HEK293 (cell line): ENCODE measurements around the gene CLEC4E.

ENCODE experiments used
- CTCF ChIA-PET: fragments of 350-600 bp; formaldehyde crosslinking; extraction: SDS; loops from one replicate; lab custom pipeline; 2021; ENCODE audit warnings: antibody characterized with exemption; lab: Yijun Ruan, JAX
- POLR2A ChIA-PET: fragments of 300-600 bp; formaldehyde crosslinking; extraction: SDS; loops from one replicate; lab custom pipeline; 2020; ENCODE audit warnings: antibody characterized with exemption, inconsistent platforms; lab: Yijun Ruan, JAX
- H3K27ac ChIP-seq: fragments of 200-500 bp; sonication (Bioruptor generic); 2 replicates; pipeline ENCODE4 v1.5.1; 2014; ENCODE audit warnings: low read depth, low read length, control low read depth, inconsistent platforms; ENCODE audit errors: extremely low read depth
- H3K36me3 ChIP-seq, 2 experiments: fragments of 200-500 bp in 1 of 2; sonication (Bioruptor generic) in 1 of 2; 1 replicate in 1 of 2; 2 replicates in 1 of 2; pipeline ENCODE4 v1.5.1; 2014 to 2017; ENCODE audit warnings: inconsistent platforms in 2 of 2, low read length in 2 of 2; ENCODE audit not compliant: control insufficient read depth in 2 of 2, insufficient read depth in 1 of 2
- H3K4me1 ChIP-seq: fragments of 200-500 bp; sonication (Bioruptor generic); 2 replicates; pipeline ENCODE4 v1.5.1; 2014; ENCODE audit warnings: mild to moderate bottlenecking, low read length, inconsistent platforms; ENCODE audit not compliant: control insufficient read depth, insufficient read depth
- H3K4me3 ChIP-seq: 2 replicates; pipeline ENCODE4 v1.5.1; 2011; ENCODE audit warnings: low read depth, mild to moderate bottlenecking, control low read depth, low read length, moderate library complexity
- H3K9me3 ChIP-seq: fragments of 200-500 bp; sonication (Bioruptor generic); 2 replicates; pipeline ENCODE4 v1.5.1; 2014; ENCODE audit warnings: low read depth, low read length, inconsistent platforms; ENCODE audit not compliant: control insufficient read depth, insufficient read depth
- ATF2 ChIP-seq: fragments of 450-650 bp; formaldehyde crosslinking; IDR thresholded peaks from 2 replicates; pipeline ENCODE4 v1.5.1; 2016; ENCODE audit warnings: missing biosample characterization, missing genetic modification characterization, low read depth
- BCL11A ChIP-seq: fragments of 450-650 bp; formaldehyde crosslinking; IDR thresholded peaks from 2 replicates; pipeline ENCODE4 v1.5.1; 2016; ENCODE audit warnings: low read depth, missing biosample characterization, missing genetic modification characterization
- CTCF ChIP-seq: fragments of 450-650 bp; formaldehyde crosslinking; IDR thresholded peaks from 2 replicates; pipeline ENCODE4 v1.5.1; 2016; ENCODE audit warnings: missing biosample characterization, missing genetic modification characterization
- GFI1B ChIP-seq: fragments of 450-650 bp; formaldehyde crosslinking; IDR thresholded peaks from 2 replicates; pipeline ENCODE4 v1.5.1; 2016; ENCODE audit warnings: missing biosample characterization, missing genetic modification characterization
- KLF17 ChIP-seq: fragments of 450-650 bp; formaldehyde crosslinking; IDR thresholded peaks from 2 replicates; pipeline ENCODE4 v1.5.1; 2016; ENCODE audit warnings: missing biosample characterization, missing genetic modification characterization
- KLF9 ChIP-seq: fragments of 450-650 bp; formaldehyde crosslinking; IDR thresholded peaks from 2 replicates; pipeline ENCODE4 v1.5.1; 2016; ENCODE audit warnings: missing biosample characterization, missing genetic modification characterization, low read depth
- MYNN ChIP-seq: fragments of 450-650 bp; formaldehyde crosslinking; IDR thresholded peaks from 2 replicates; pipeline ENCODE4 v1.5.1; 2016; ENCODE audit warnings: missing biosample characterization, missing genetic modification characterization, borderline replicate concordance
- RBAK ChIP-seq: fragments of 450-650 bp; formaldehyde crosslinking; IDR thresholded peaks from 2 replicates; pipeline ENCODE4 v1.5.1; 2016; ENCODE audit warnings: missing biosample characterization, missing genetic modification characterization
- SCRT2 ChIP-seq: fragments of 450-650 bp; formaldehyde crosslinking; IDR thresholded peaks from 2 replicates; pipeline ENCODE4 v1.5.1; 2016; ENCODE audit warnings: missing biosample characterization, missing genetic modification characterization
- SETDB1 ChIP-seq: IDR thresholded peaks from one replicate; pipeline ENCODE4 v1.6.1; 2017; ENCODE audit warnings: mild to moderate bottlenecking, low read length, moderate library complexity, mixed read lengths; ENCODE audit not compliant: insufficient read length
- YY2 ChIP-seq: fragments of 450-650 bp; formaldehyde crosslinking; IDR thresholded peaks from 2 replicates; pipeline ENCODE4 v1.5.1; 2016; ENCODE audit warnings: missing biosample characterization, missing genetic modification characterization
- ZBTB48 ChIP-seq: fragments of 450-650 bp; formaldehyde crosslinking; IDR thresholded peaks from 2 replicates; pipeline ENCODE4 v1.5.1; 2016; ENCODE audit warnings: missing biosample characterization, missing genetic modification characterization
- ZNF132 ChIP-seq: fragments of 450-650 bp; formaldehyde crosslinking; IDR thresholded peaks from 2 replicates; pipeline ENCODE4 v1.5.1; 2017; ENCODE audit warnings: missing biosample characterization, missing genetic modification characterization, borderline replicate concordance
- ZNF2 ChIP-seq: fragments of 450-650 bp; formaldehyde crosslinking; IDR thresholded peaks from 2 replicates; pipeline ENCODE4 v1.5.1; 2016; ENCODE audit warnings: missing biosample characterization, missing genetic modification characterization
- ZNF214 ChIP-seq: fragments of 450-650 bp; formaldehyde crosslinking; IDR thresholded peaks from 2 replicates; pipeline ENCODE4 v1.5.1; 2017; ENCODE audit warnings: missing biosample characterization, mild to moderate bottlenecking, missing genetic modification characterization, borderline replicate concordance
- ZNF223 ChIP-seq: fragments of 450-650 bp; formaldehyde crosslinking; IDR thresholded peaks from 2 replicates; pipeline ENCODE4 v1.5.1; 2016; ENCODE audit warnings: missing biosample characterization, missing genetic modification characterization
- ZNF311 ChIP-seq: fragments of 450-650 bp; formaldehyde crosslinking; IDR thresholded peaks from 2 replicates; pipeline ENCODE4 v1.5.1; 2017; ENCODE audit warnings: missing biosample characterization, missing genetic modification characterization, borderline replicate concordance
- ZNF324 ChIP-seq: fragments of 450-650 bp; formaldehyde crosslinking; IDR thresholded peaks from 2 replicates; pipeline ENCODE4 v1.5.1; 2016; ENCODE audit warnings: missing biosample characterization, missing genetic modification characterization
- ZNF341 ChIP-seq: fragments of 450-650 bp; formaldehyde crosslinking; IDR thresholded peaks from 2 replicates; pipeline ENCODE4; 2016; ENCODE audit warnings: low read depth, missing biosample characterization, missing genetic modification characterization
- ZNF48 ChIP-seq: fragments of 450-650 bp; formaldehyde crosslinking; IDR thresholded peaks from 2 replicates; pipeline ENCODE4 v1.5.1; 2016; ENCODE audit warnings: missing biosample characterization, missing genetic modification characterization
- ZNF529 ChIP-seq: fragments of 450-650 bp; formaldehyde crosslinking; IDR thresholded peaks from 2 replicates; pipeline ENCODE4 v1.5.1; 2017; ENCODE audit warnings: missing genetic modification characterization, missing biosample characterization; ENCODE audit not compliant: insufficient replicate concordance
- ZNF530 ChIP-seq: fragments of 450-650 bp; formaldehyde crosslinking; IDR thresholded peaks from 2 replicates; pipeline ENCODE4 v1.5.1; 2016; ENCODE audit warnings: low read depth, missing biosample characterization, missing genetic modification characterization
- ZNF585B ChIP-seq: fragments of 450-650 bp; formaldehyde crosslinking; IDR thresholded peaks from 2 replicates; pipeline ENCODE4 v1.5.1; 2016; ENCODE audit warnings: missing biosample characterization, missing genetic modification characterization
- ZNF677 ChIP-seq: fragments of 450-650 bp; IDR thresholded peaks from 2 replicates; pipeline ENCODE4 v1.5.0; 2018; ENCODE audit warnings: missing biosample characterization, mild to moderate bottlenecking, missing genetic modification characterization, moderate library complexity
- TF ChIP-seq, protein P1 (sequence below): fragments of 450-650 bp; formaldehyde crosslinking; IDR thresholded peaks from 2 replicates; pipeline ENCODE4 v1.5.1; 2016; ENCODE audit warnings: missing biosample characterization, missing genetic modification characterization
- TF ChIP-seq, protein P2 (sequence below): fragments of 450-650 bp; formaldehyde crosslinking; optimal IDR thresholded peaks from 2 replicates; pipeline ENCODE3; 2016; ENCODE audit warnings: missing biosample characterization, mild to moderate bottlenecking, missing genetic modification characterization
- TF ChIP-seq, protein P3 (sequence below): fragments of 450-650 bp; formaldehyde crosslinking; IDR thresholded peaks from 2 replicates; pipeline ENCODE4 v1.5.1; 2016; ENCODE audit warnings: missing biosample characterization, missing genetic modification characterization

Gene CLEC4E

DNA sequence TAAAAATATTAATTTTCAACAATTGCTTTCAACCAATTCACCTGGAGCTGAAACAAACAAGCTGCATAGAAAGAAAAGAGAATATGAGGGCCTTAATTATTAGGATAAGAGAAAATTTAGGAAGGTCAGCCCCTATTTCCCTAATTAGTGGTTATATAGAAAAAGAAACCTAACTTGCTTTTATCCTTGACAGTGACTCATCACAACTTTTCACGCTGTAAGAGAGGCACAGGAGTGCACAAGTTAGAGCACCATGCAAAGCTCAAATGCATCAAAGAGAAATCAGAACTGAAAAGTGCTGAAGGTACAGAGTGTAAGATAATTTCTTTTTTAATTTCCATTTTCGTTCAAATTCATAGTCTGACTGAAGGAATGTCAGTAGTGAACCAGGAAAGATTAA, 22.7 kb downstream of the CLEC4E start:
- TF ChIP-seq SCRT2 (tag by site-specific recombination) (no peak), ZNF677 (no peak), KLF9 (tag by site-specific recombination) (no peak), YY2 (tag by site-specific recombination) (no peak), ZNF2 (tag by site-specific recombination) (no peak), ATF2 (no peak), ZNF311 (tag by site-specific recombination) (no peak), ZNF529 (no peak), ZNF214 (tag by site-specific recombination) (no peak), BCL11A (tag by site-specific recombination) (no peak), ZNF132 (no peak), GFI1B (no peak), ZNF530 (tag by site-specific recombination) (no peak), CTCF (tag by site-specific recombination) (no peak), ZNF585B (tag by site-specific recombination) (no peak)
- TF ChIP-seq, protein P1, sequence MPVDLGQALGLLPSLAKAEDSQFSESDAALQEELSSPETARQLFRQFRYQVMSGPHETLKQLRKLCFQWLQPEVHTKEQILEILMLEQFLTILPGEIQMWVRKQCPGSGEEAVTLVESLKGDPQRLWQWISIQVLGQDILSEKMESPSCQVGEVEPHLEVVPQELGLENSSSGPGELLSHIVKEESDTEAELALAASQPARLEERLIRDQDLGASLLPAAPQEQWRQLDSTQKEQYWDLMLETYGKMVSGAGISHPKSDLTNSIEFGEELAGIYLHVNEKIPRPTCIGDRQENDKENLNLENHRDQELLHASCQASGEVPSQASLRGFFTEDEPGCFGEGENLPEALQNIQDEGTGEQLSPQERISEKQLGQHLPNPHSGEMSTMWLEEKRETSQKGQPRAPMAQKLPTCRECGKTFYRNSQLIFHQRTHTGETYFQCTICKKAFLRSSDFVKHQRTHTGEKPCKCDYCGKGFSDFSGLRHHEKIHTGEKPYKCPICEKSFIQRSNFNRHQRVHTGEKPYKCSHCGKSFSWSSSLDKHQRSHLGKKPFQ (tag by site-specific recombination), result no peak

DNA sequence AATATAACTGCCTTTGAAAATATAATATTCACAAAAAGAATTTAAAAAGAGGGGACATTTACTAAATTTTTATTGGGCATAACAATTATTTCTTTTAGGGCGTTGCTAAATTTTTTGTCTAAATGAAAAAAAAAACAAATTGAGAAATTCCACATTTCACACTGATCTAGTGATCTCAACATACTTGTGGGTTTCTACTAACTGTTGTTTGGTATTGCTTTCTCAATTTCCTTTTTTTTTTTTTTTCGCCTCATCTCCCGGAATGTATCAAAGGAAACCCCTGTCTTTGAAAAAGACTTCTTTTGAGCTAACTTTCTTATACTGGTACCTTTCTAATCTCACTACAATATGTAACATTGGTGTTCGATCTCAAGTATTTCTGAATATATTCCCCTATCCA, 27.4 kb downstream of the CLEC4E start, which contains the start of gene CLEC4D:
Gene CLEC4D (plus strand): TSS at position 248 of the 400 bp plus-strand sequence. CDS start 230 bp downstream, outside the sequence.
- no peaks in the 10 kb centered on the region for H3K9me3 ChIP-seq
- no peak within 1 kb of the TSS for H3K4me3 ChIP-seq
- CTCF ChIA-PET, result no interaction called here
- no peaks in the 10 kb centered on the region for H3K4me1 ChIP-seq
- POLR2A ChIA-PET, result no interaction called here
- no peaks in the 10 kb centered on the region for H3K36me3 ChIP-seq
- no peak within 1 kb of the TSS for H3K27ac ChIP-seq
- TF ChIP-seq RBAK (tag by site-specific recombination) (no peak), ZNF341 (tag by site-specific recombination) (no peak), MYNN (tag by site-specific recombination) (no peak), CTCF (tag by site-specific recombination) (no peak), ZNF324 (tag by site-specific recombination) (no peak), SETDB1 (no peak), ZNF223 (no peak), KLF17 (tag by site-specific recombination) (no peak), ZNF48 (tag by site-specific recombination) (no peak), ZBTB48 (tag by site-specific recombination) (no peak)
- TF ChIP-seq, protein P2, sequence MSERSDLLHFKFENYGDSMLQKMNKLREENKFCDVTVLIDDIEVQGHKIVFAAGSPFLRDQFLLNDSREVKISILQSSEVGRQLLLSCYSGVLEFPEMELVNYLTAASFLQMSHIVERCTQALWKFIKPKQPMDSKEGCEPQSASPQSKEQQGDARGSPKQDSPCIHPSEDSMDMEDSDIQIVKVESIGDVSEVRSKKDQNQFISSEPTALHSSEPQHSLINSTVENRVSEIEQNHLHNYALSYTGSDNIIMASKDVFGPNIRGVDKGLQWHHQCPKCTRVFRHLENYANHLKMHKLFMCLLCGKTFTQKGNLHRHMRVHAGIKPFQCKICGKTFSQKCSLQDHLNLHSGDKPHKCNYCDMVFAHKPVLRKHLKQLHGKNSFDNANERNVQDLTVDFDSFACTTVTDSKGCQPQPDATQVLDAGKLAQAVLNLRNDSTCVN (tag by site-specific recombination), result no peak
- TF ChIP-seq, protein P3, sequence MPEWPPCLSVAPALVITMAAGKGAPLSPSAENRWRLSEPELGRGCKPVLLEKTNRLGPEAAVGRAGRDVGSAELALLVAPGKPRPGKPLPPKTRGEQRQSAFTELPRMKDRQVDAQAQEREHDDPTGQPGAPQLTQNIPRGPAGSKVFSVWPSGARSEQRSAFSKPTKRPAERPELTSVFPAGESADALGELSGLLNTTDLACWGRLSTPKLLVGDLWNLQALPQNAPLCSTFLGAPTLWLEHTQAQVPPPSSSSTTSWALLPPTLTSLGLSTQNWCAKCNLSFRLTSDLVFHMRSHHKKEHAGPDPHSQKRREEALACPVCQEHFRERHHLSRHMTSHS (tag by site-specific recombination), result no peak

More for the DNA sequence above, 22.7 kb downstream of the CLEC4E start:
- H3K9me3 ChIP-seq, result no peaks in the 10 kb centered on the region
- H3K36me3 ChIP-seq, result no peaks in the 10 kb centered on the region
- H3K27ac ChIP-seq, result no peak overlapping the region
- no peaks in the 10 kb centered on the region for H3K4me1 ChIP-seq
- POLR2A ChIA-PET, result no interaction called here
- no peak overlapping the region for H3K4me3 ChIP-seq
- CTCF ChIA-PET, result interaction anchor here (0.7 to 0.8 kb wide), 2 partner anchors 530 to 532 kb away, joined by 3 to 6 read pairs; no protein-coding TSS in a partner anchor
